Glutamatergic neuron (in vitro differentiated cells): ENCODE data around the gene HMGN1. TPM values are rescaled to one million over a fixed set of nuclear protein-coding genes. Genes with fewer than 3 reads are reported as not detected.
A peak's percentile ranks its signal among the peaks of the same experiment; 100 is the strongest.
"Not testable (repeated sequence)": the region's sequence is repeated elsewhere in the genome, so short reads cannot be mapped to it uniquely, and the experiment has no call there.

Source experiments
- DNase-seq: peaks from one replicate; pipeline ENCODE4 v3.0.0; 2022
- H3K27ac Mint-ChIP-seq: one replicate; pipeline ENCODE4 v1.8.0; 2020; ENCODE audit warnings: mild to moderate bottlenecking, mixed read lengths, inconsistent platforms; ENCODE audit not compliant: unreplicated experiment
- H3K27me3 Mint-ChIP-seq: one replicate; pipeline ENCODE4 v1.8.0; 2020; ENCODE audit warnings: mild to moderate bottlenecking, moderate library complexity, mixed read lengths, inconsistent platforms; ENCODE audit not compliant: unreplicated experiment
- H3K36me3 Mint-ChIP-seq: one replicate; pipeline ENCODE4 v1.8.0; 2020; ENCODE audit warnings: mild to moderate bottlenecking, mixed read lengths, inconsistent platforms; ENCODE audit not compliant: unreplicated experiment
- H3K4me1 Mint-ChIP-seq: one replicate; pipeline ENCODE4 v1.8.0; 2020; ENCODE audit warnings: mild to moderate bottlenecking, low read depth, mixed read lengths, inconsistent platforms; ENCODE audit not compliant: unreplicated experiment
- H3K4me3 Mint-ChIP-seq: one replicate; pipeline ENCODE4 v1.8.0; 2020; ENCODE audit warnings: mild to moderate bottlenecking, mixed read lengths, inconsistent platforms; ENCODE audit not compliant: unreplicated experiment
- H3K9me3 Mint-ChIP-seq: one replicate; pipeline ENCODE4 v1.8.0; 2020; ENCODE audit warnings: mild to moderate bottlenecking, moderate library complexity, mixed read lengths, inconsistent platforms; ENCODE audit not compliant: unreplicated experiment
- total RNA-seq: library from RNA; stranded (reverse); fragmentation: NEBNext Ultra II Directional; extraction: Animal tissue kit (Norgen Biotek cat#: 25700); gene quantifications from one replicate; pipeline ENCODE4 v1.2.1, GENCODE V29; 2021; ENCODE audit not compliant: unreplicated experiment
- TF ChIP-seq, protein P1 (sequence below): fragments of 200-600 bp; sonication (generic); IDR thresholded peaks from one replicate; pipeline ENCODE4 v1.5.0; 2021; ENCODE audit not compliant: partially characterized antibody, unreplicated experiment

HMGN1 gene
- total RNA-seq, 1 donor from 2014 or later = 231 TPM

DNA sequence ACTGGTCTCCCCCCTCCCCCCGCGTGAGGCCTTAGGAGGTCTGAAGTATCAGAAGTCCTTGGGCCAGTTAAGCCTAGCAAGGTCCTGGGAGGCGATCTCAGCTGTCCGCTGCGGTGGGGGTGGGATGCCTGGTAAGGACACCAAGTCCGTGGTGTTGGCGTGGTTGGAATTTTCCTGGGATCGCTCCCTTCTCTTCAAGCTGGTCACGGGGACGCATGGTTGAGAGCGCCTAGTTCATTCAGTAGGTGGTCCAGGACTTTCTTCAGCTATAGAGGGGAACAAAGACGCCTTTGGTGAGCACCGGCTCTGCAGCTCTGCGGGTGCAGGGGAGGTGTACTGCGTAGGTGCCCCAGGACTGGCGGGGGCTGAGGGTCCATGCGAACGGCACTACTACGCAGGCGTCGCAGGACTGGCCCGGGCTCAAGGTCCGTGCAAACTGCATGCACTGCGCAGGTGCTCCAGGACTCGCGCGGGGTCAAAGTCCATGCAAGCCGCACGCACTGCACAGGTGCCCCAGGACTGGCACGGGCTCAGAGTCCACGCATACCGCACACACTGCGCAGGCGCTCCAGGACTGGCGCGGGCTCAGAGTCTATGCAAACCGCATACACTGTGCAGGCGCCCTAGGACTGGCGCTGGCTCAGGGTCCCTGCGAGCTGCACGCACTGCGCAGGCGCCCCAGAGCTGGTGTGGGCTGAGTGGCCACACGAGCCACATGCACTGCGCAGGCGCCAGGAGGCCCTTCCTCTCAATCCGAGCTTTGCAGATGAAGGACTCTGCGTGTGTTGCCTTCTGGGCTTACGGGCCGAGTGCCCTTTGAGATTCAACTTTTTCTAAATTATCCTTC, 36.6 kb upstream of the HMGN1 start:
- H3K27me3 Mint-ChIP-seq = peaks cover 3% of the 10 kb centered on the region
- no peak overlapping the region for H3K27ac Mint-ChIP-seq
- no peaks in the 10 kb centered on the region for H3K36me3 Mint-ChIP-seq
- TF ChIP-seq, protein P1, sequence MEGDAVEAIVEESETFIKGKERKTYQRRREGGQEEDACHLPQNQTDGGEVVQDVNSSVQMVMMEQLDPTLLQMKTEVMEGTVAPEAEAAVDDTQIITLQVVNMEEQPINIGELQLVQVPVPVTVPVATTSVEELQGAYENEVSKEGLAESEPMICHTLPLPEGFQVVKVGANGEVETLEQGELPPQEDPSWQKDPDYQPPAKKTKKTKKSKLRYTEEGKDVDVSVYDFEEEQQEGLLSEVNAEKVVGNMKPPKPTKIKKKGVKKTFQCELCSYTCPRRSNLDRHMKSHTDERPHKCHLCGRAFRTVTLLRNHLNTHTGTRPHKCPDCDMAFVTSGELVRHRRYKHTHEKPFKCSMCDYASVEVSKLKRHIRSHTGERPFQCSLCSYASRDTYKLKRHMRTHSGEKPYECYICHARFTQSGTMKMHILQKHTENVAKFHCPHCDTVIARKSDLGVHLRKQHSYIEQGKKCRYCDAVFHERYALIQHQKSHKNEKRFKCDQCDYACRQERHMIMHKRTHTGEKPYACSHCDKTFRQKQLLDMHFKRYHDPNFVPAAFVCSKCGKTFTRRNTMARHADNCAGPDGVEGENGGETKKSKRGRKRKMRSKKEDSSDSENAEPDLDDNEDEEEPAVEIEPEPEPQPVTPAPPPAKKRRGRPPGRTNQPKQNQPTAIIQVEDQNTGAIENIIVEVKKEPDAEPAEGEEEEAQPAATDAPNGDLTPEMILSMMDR = no peak
- peak; percentile 48 for DNase-seq
- H3K9me3 Mint-ChIP-seq = peaks cover 5% of the 10 kb centered on the region
- peaks cover 10% of the 10 kb centered on the region for H3K4me1 Mint-ChIP-seq
- H3K4me3 Mint-ChIP-seq = no peak overlapping the region

DNA sequence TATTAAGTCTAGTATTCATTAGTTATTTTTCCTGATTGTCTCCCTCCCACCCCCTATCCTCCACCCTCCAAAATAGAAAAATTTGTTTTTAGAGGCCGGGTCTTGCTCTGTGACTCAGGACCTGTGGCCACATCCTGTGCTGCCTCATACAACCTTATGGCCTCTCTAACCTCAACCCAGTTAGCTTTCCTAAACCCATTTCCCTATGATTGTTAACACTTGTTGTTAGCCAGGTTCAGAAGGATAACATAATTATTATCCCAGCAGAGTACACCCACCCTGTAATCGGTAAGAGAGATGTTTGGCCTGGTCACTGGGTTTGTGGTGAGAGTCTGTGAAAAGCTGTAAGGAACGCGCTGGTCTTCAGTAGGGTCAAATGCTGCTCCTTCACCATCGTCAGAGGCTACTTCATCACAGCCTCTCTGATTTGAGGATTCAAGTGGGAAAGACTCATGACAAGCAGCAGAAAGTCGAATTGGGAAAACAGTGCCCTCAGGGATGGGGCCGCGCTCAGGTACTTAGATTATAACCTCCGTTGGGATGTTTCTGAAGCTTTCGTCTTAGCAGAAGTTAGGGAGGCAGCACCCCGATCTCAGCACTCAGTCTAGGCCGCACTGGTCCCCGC, 35.9 kb upstream of the HMGN1 start:
- H3K4me1 Mint-ChIP-seq = peaks cover 7% of the 10 kb centered on the region
- H3K9me3 Mint-ChIP-seq = peaks cover 5% of the 10 kb centered on the region
- DNase-seq = no peak
- peak overlapping the region; percentile 25 for H3K4me3 Mint-ChIP-seq
- TF ChIP-seq, protein P1 = no peak
- no peak overlapping the region for H3K27ac Mint-ChIP-seq
- no peaks in the 10 kb centered on the region for H3K36me3 Mint-ChIP-seq
- peaks cover 3% of the 10 kb centered on the region for H3K27me3 Mint-ChIP-seq

DNA sequence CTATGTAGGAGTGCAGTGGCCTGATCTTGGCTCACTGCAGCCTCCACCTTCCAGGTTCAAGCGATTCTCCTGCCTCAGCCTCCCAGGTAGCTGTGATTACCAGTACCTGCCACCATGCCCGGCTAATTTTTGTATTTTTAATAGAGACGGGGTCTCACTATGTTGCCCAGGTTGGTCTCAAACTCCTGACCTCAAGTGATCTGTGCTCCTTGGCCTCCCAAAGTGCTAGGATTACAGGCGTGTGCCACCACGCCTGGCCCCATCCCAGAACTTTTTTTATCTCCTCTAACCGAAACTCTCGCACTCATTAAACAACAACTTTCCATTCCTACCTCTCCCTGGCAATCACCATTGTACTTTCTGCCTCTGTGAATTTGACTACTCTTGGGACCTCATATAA, 33.2 kb upstream of the HMGN1 start:
- not testable (repeated sequence) for H3K36me3 Mint-ChIP-seq, H3K9me3 Mint-ChIP-seq, H3K27me3 Mint-ChIP-seq, H3K4me1 Mint-ChIP-seq, DNase-seq
- Mint-ChIP-seq H3K27ac (peak overlapping the region; percentile 7), H3K4me3 (peak overlapping the region; percentile 71)

DNA sequence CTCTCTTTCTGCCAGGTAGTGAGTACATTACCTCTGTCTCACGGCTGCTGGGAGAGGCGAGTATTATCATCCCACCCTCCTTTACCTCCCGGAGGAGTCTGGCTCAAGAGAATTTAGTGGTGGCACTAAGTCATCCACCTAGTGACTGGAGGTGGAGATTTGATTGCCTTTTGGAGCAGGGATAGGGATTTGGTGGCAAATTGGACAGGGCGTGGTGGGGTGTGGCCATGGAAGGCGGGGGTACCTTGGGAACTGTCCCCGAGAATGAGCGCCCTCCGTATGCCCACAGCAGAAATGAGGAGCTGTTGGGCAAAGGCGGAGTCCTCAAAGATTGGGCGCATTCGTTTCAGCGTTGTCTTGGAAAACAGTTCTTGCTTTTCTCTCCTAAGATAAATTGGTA, 32.1 kb upstream of the HMGN1 start:
- DNase-seq = no peak
- peaks cover 5% of the 10 kb centered on the region for H3K9me3 Mint-ChIP-seq
- TF ChIP-seq, protein P1 = no peak
- peaks cover 3% of the 10 kb centered on the region for H3K4me1 Mint-ChIP-seq
- peak overlapping the region; percentile 99 for H3K4me3 Mint-ChIP-seq
- H3K27me3 Mint-ChIP-seq = peaks cover 3% of the 10 kb centered on the region
- peak overlapping the region; percentile 96 for H3K27ac Mint-ChIP-seq
- H3K36me3 Mint-ChIP-seq = no peaks in the 10 kb centered on the region

DNA sequence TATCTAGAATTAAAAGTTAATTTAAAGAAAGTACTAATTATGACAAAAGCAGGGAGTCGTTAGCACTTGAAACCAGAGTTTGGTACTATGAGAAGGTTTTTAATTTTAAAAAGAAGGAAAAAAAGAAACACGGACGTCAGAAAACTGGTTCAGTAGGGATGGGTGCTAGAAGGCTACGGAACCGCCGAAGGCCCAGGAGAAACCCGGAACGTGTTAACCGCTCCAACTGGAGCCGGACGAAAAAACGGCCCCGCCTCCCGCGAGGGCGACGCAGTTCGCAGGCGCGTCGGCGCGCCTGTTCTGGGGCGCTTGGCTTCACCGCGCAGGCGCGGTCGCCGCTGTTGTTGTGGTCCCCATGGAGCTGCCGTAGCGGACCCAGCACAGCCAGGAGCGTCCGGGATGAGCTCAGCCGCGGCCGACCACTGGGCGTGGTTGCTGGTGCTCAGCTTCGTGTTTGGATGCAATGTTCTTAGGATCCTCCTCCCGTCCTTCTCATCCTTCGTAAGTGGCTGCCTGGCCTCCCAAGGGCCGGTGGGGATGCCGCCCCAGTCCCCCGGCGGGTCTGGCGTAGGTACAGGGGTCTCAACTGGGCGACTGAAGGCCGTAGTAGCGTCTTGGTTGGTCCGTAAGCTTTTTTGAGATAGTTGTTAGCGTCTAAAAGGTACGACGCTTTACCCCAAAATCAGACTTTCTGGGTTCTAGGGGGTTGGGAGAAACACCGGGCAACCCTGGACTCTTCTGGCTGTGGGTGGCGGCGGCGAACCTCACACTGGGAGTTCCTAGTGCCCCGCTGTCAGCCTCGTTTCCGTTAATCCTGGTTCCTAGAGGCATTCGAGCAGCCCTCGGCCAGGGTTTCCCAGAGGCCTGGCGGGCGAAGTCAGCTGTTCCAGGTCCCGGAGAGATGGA, 31.4 kb upstream of the HMGN1 start:
- peak overlapping the region; percentile 96 for H3K27ac Mint-ChIP-seq
- H3K4me1 Mint-ChIP-seq = peaks cover 3% of the 10 kb centered on the region
- H3K4me3 Mint-ChIP-seq = peak overlapping the region; percentile 99
- H3K9me3 Mint-ChIP-seq = peaks cover 3% of the 10 kb centered on the region
- DNase-seq = peak; percentile 96
- TF ChIP-seq, protein P1 = no peak
- H3K36me3 Mint-ChIP-seq = no peaks in the 10 kb centered on the region
- peaks cover 3% of the 10 kb centered on the region for H3K27me3 Mint-ChIP-seq
